ENCODE results near the gene NHP2.
A peak's percentile ranks its signal among the peaks of the same experiment; 100 is the strongest.
"Not testable (repeated sequence)": the region's sequence is repeated elsewhere in the genome, so short reads cannot be mapped to it uniquely, and the experiment has no call there.

Gene NHP2

DNA sequence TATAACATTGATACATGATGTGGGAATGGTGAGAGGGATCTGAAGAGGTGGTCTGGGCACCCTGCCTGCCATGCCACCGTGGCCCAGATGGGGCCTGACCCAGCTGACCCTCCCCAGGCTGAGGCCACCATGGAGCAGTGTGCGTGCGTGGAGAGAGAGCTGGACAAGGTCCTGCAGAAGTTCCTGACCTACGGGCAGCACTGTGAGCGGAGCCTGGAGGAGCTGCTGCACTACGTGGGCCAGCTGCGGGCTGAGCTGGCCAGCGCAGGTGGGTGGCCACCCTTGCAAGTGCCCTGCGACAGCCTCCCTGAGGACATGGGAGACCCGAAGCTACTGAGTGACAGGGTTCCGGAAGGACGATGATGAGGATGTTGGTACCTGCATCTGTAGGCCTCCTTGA is 15.7 kb downstream of the NHP2 start:
- Histone ChIP-seq H3K36me3 (replicated peaks) (peaks cover 4% of the 10 kb centered on the region), H3K4me3 (ENCODE audit: low read depth, low read length) (no peak overlapping the region), H3K27ac (no peak overlapping the region), H3K27me3 (replicated peaks) (no peaks in the 10 kb centered on the region)
- DNase-seq, result no peak
- TF ChIP-seq CTCF (IDR thresholded peaks at IDR 0.05; ENCODE audit: low read depth, low read length, missing control alignments), result no peak
- in situ Hi-C loops (cut with HindIII; ENCODE audit: low pct_ligation_motif_present, low sequenced_read_pairs), result no loop called here

DNA sequence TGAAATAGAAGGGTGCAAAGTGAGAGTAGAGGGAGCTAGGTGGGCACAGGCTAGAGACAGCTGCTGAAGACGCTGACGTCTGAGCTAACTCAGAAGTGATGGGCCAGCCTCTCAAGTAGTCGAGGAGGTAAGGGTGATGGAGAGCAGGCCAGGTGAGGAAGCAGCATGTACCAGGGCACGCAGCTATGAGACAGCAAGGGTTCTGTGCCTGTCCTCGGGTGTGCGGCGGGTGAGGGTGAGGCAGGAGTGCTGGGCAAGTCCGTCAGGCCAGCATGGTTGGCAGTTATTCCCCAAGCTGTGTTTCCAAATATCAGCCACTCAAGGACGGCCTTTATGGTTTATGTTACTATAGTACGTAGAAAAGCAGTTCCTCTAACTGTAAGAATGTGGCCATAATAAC is 16.7 kb downstream of the NHP2 start:
- in situ Hi-C loops (cut with HindIII; ENCODE audit: low pct_ligation_motif_present, low sequenced_read_pairs), result no loop called here
- no peaks in the 10 kb centered on the region for H3K27me3 ChIP-seq (replicated peaks)
- no peak overlapping the region for H3K4me3 ChIP-seq (ENCODE audit: low read depth, low read length)
- H3K27ac ChIP-seq, result no peak overlapping the region
- DNase-seq, result no peak
- no peaks in the 10 kb centered on the region for H3K36me3 ChIP-seq (replicated peaks)
- TF ChIP-seq CTCF (IDR thresholded peaks at IDR 0.05; ENCODE audit: low read depth, low read length, missing control alignments), result no peak

DNA sequence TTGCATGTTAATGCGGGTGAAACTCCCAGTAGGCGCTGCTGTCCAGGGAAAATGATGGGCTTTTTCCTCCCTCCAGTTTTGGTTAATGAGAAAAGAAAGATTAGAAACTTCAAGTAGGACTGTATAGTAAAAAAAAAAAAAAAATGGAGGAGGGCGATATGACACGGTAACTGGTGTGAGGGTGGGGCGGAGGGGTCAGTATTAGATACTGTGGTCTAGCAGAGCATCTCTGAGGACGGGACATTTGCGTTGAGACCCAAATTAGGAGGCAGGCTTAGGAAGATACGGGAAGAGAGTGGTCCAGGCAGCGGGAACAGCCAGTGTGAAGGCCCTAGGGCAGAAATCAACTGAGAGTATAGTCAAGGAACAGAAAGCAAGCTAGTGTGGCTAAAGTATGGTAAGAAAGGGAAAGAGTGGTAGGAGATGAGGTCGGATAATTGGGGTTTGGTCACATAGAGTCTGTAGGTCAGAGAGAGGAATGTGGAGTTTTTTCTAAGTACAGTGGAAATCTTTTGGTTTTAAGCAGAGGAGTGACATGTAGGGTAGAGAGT is 22.2 kb downstream of the NHP2 start:
- Histone ChIP-seq H3K27me3 (replicated peaks) (no peaks in the 10 kb centered on the region), H3K36me3 (replicated peaks) (no peaks in the 10 kb centered on the region), H3K27ac (no peak overlapping the region), H3K4me3 (ENCODE audit: low read depth, low read length) (peak overlapping the region; percentile 72)
- in situ Hi-C loops (cut with HindIII; ENCODE audit: low pct_ligation_motif_present, low sequenced_read_pairs), result no loop called here
- no peak for TF ChIP-seq CTCF (IDR thresholded peaks at IDR 0.05; ENCODE audit: low read depth, low read length, missing control alignments)
- no peak for DNase-seq

GRCh38 chr5:178130576-178131445 is 22.9 kb downstream of the NHP2 start, which contains the start of gene RMND5B:
Gene RMND5B (plus strand): TSS chr5:178131014. CDS start chr5:178138120, 7,106 bp downstream.
- in situ Hi-C loops (cut with HindIII; ENCODE audit: low pct_ligation_motif_present, low sequenced_read_pairs), result no loop called here
- H3K4me3 ChIP-seq (ENCODE audit: low read depth, low read length), result peak within 1 kb of the TSS; percentile 72
- no peaks in the 10 kb centered on the region for H3K27me3 ChIP-seq (replicated peaks)
- DNase-seq, result peak; percentile 42
- TF ChIP-seq CTCF (IDR thresholded peaks at IDR 0.05; ENCODE audit: low read depth, low read length, missing control alignments), result no peak
- H3K27ac ChIP-seq, result peak within 1 kb of the TSS; percentile 18
- no peaks in the 10 kb centered on the region for H3K36me3 ChIP-seq (replicated peaks)

GRCh38 chr5:178130234-178130575 is 23.5 kb downstream of the NHP2 start:
- in situ Hi-C loops (cut with HindIII; ENCODE audit: low pct_ligation_motif_present, low sequenced_read_pairs); DNase-seq; H3K27me3 ChIP-seq (replicated peaks); H3K36me3 ChIP-seq (replicated peaks): not testable (repeated sequence)
- H3K27ac ChIP-seq, result peak overlapping the region; percentile 18
- H3K4me3 ChIP-seq (ENCODE audit: low read depth, low read length), result peak overlapping the region; percentile 72

DNA sequence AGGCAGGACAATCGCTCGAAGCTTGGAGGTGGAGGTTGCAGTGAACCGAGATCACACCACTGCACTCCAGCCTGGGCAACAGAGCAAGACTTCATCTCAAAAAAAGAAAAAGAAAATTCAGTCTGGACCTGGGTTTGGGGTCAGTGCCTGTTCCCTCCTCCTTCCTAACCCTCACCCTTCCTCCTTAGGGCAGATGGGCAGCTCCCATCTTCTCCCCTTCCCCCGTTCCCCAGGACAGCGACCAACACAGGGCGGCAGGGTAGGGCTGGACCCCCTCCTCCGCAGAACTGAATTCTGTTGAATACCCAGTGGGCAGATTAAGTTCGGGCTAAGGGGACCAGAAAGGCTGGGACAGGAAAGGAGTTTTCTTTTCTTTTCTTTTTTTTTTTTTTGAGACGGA is 24.4 kb downstream of the NHP2 start:
- in situ Hi-C loops (cut with HindIII; ENCODE audit: low pct_ligation_motif_present, low sequenced_read_pairs), result no loop called here
- no peak for TF ChIP-seq CTCF (IDR thresholded peaks at IDR 0.05; ENCODE audit: low read depth, low read length, missing control alignments)
- no peak overlapping the region for H3K4me3 ChIP-seq (ENCODE audit: low read depth, low read length)

DNA sequence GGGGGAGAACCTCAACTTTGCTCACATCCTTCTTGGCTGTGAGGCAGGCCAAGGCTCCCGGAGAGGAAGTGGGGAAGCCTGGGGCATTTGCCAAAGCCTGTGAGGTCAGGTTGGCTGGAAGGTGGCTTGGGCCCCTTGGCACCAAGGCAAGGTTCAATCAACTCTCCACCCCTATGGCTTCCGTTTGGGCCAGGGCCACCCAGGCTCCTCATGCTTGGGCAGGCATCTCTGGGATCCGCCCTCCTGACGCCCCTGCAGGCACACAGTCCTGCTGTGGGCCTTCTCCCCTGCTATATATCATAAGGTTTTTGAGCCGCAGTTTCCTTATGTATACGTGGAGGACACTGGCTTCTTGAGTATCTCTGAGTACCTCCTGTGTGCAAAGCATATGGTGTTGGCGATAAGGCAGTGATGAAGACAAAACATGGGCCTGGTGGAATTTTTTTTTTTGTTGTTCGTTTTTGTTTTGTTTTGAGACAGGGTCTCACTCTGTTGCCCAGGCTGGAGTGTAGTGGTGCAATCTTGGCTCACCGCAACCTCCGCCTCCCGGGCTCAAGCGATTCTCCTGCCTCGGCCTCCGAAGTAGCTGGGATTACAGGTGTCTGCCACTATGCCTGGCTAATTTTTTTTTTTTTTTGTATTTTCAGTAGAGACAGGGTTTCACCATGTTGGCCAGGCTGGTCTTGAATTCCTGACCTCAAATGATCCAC is 26.2 kb downstream of the NHP2 start:
- DNase-seq; H3K36me3 ChIP-seq (replicated peaks); H3K4me3 ChIP-seq (ENCODE audit: low read depth, low read length); in situ Hi-C loops (cut with HindIII; ENCODE audit: low pct_ligation_motif_present, low sequenced_read_pairs); H3K27ac ChIP-seq; H3K27me3 ChIP-seq (replicated peaks): not testable (repeated sequence)

More for the DNA sequence above, 24.4 kb downstream of the NHP2 start:
- Histone ChIP-seq H3K36me3 (replicated peaks) (no peaks in the 10 kb centered on the region), H3K27ac (no peak overlapping the region), H3K27me3 (replicated peaks) (no peaks in the 10 kb centered on the region)
- no peak for DNase-seq

Measured in brain microvascular endothelial cell (primary cell).